Measurements from ENCODE around the gene PYCR2. TPM values are rescaled to one million over a fixed set of nuclear protein-coding genes. Genes with fewer than 3 reads are reported as not detected.
A peak's percentile ranks its signal among the peaks of the same experiment; 100 is the strongest.

The PYCR2 gene
- total RNA-seq (2021; ENCODE audit: unreplicated experiment) (74.4 TPM), Bru-seq, nascent RNA (percentile 76 among the genes with signal in this experiment), BruChase-seq, experiment 1, labeled RNA remaining after a 2-hour chase (percentile 94 among the genes with signal in this experiment), BruChase-seq, experiment 2, labeled RNA remaining after a 6-hour chase (percentile 96 among the genes with signal in this experiment)
- 116 TPM for polyA plus RNA-seq (2012; ENCODE audit: insufficient read length)
- long read RNA-seq, transcript PYCR2-201 (7 exons, 1,689 nt), result major isoform, 42 of 140 reads
- long read RNA-seq, partial matches to known transcripts, result 11 of 140 reads
- long read RNA-seq, other reads (novel, unspliced or antisense), result 86 of 140 reads

DNA sequence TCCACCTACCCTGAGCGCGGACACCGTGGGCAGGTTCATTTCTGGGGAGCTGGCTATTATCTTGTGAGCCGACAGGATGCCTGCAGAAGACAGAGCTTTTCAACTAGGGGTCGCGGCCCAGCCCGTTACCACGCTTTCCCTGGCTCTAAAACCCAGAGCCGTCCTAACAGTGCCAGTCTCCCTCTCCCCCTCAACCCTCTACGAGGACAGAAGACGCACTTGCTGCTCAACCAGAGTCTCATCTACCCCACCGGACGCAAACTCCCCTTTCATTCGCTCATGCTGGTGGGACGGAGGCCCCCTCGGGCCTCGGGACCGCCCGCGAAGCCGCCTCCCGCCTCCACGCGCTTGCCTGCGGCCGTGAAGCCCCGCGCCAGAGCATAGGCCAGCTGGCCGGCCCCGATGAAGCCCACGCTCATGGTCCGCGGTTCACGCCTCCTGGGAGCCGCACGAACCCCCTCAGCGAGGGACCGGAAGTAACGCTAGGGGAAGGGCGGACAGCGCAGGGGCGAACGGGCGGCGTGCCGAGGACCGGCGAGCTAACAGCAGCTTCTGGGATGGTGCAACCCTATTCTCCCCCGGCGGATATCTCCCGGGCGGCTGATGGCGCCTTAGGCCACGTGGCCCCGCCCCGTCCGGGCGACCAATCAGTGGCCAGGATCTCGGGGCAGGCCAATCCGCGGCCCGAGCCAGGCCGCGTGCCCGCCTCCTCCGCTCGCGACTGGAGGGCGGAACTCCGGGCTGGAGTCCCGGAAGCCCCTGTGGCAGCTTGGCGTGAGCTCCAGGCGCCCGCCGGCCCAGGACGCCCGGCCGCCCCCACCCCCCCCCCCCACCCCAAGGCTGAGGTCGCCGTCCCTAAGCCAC lies at the start of gene PYCR2:
TSS of gene PYCR2 (minus strand) at position 559 of the 864 bp plus-strand sequence. CDS start at position 419, 140 bp downstream.
- Histone ChIP-seq H3K36me3 (ENCODE audit: control insufficient read depth, insufficient read depth, low read length) (peaks cover 15% of the 10 kb centered on the region; the same call in 1 of the 2 replicates), H3K9me3 (ENCODE audit: control insufficient read depth, insufficient read depth, low read depth, low read length) (no peaks in the 10 kb centered on the region), H3K27ac (ENCODE audit: low read length) (peak within 1 kb of the TSS; percentile 96), H3K4me1 (ENCODE audit: control insufficient read depth, insufficient read depth, low read length) (peaks cover 17% of the 10 kb centered on the region), H3K4me3 (ENCODE audit: low read depth in 2 of 2, low read length in 2 of 2) (peak within 1 kb of the TSS; percentile 72 to 99), H3K27me3 (ENCODE audit: control insufficient read depth, insufficient read depth, low read length) (no peaks in the 10 kb centered on the region)
- TSS peak; percentile 92 for BruUV-seq (replicated peaks)
- intact Hi-C loops (cut with micrococcal nuclease; ENCODE audit: unreplicated experiment), result no loop called here
- peak; percentile 88 for TF ChIP-seq POLR2AphosphoS5 (IDR thresholded peaks at IDR 0.05; ENCODE audit: low read depth, low read length)
- TF ChIP-seq, protein P1, sequence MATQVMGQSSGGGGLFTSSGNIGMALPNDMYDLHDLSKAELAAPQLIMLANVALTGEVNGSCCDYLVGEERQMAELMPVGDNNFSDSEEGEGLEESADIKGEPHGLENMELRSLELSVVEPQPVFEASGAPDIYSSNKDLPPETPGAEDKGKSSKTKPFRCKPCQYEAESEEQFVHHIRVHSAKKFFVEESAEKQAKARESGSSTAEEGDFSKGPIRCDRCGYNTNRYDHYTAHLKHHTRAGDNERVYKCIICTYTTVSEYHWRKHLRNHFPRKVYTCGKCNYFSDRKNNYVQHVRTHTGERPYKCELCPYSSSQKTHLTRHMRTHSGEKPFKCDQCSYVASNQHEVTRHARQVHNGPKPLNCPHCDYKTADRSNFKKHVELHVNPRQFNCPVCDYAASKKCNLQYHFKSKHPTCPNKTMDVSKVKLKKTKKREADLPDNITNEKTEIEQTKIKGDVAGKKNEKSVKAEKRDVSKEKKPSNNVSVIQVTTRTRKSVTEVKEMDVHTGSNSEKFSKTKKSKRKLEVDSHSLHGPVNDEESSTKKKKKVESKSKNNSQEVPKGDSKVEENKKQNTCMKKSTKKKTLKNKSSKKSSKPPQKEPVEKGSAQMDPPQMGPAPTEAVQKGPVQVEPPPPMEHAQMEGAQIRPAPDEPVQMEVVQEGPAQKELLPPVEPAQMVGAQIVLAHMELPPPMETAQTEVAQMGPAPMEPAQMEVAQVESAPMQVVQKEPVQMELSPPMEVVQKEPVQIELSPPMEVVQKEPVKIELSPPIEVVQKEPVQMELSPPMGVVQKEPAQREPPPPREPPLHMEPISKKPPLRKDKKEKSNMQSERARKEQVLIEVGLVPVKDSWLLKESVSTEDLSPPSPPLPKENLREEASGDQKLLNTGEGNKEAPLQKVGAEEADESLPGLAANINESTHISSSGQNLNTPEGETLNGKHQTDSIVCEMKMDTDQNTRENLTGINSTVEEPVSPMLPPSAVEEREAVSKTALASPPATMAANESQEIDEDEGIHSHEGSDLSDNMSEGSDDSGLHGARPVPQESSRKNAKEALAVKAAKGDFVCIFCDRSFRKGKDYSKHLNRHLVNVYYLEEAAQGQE (IDR thresholded peaks at IDR 0.05; ENCODE audit: insufficient read depth in 1 of 2, low read depth in 2 of 2, low read length in 1 of 2), result no peak
- TF ChIP-seq, protein P2, sequence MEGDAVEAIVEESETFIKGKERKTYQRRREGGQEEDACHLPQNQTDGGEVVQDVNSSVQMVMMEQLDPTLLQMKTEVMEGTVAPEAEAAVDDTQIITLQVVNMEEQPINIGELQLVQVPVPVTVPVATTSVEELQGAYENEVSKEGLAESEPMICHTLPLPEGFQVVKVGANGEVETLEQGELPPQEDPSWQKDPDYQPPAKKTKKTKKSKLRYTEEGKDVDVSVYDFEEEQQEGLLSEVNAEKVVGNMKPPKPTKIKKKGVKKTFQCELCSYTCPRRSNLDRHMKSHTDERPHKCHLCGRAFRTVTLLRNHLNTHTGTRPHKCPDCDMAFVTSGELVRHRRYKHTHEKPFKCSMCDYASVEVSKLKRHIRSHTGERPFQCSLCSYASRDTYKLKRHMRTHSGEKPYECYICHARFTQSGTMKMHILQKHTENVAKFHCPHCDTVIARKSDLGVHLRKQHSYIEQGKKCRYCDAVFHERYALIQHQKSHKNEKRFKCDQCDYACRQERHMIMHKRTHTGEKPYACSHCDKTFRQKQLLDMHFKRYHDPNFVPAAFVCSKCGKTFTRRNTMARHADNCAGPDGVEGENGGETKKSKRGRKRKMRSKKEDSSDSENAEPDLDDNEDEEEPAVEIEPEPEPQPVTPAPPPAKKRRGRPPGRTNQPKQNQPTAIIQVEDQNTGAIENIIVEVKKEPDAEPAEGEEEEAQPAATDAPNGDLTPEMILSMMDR (IDR thresholded peaks at IDR 0.05), result no peak
- TF ChIP-seq SIN3A (IDR thresholded peaks at IDR 0.05; ENCODE audit: borderline replicate concordance, insufficient read depth, low read depth, low read length), result 0 out of 2 replicates have a peak, but pooled peaks have one; percentile 60
- TF ChIP-seq TCF7L2 (IDR thresholded peaks at IDR 0.05; ENCODE audit: low read depth, low read length), result no peak
- peak; percentile 98 for ATAC-seq
- CTCF ChIA-PET, result no interaction called here
- DNase-seq (ENCODE audit: low read depth, low spot score), result peak; percentile 71
- in situ Hi-C loops (cut with HindIII; ENCODE audit: low pct_unique_long_range_greater_than_20kb, low sequenced_read_pairs), result no loop called here
- POLR2A ChIA-PET, result interaction anchor here (0.6 to 1.3 kb wide), 5 partner anchors 10 to 254 kb away, joined by 3 to 9 read pairs (median 5); no protein-coding TSS in a partner anchor

DNA sequence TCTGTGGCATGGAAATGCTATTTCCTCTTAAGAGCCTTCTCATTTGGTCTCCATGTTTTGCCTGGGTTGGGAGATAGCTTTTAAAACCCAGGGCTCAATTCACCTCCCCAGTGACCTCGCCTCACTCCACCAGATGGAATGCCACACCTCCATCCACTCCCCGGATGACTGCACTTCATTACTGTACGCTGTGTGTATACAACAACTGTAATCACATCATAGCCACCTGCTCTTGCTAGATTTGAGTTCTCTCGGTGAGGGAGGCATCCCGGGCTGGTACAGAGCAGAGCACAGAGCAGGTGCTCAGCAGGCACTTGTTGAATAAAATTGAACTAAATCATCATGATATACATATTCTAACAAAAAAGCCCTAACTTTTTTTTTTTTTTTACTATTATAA lies 49.1 kb upstream of the PYCR2 start:
- in situ Hi-C loops (cut with HindIII; ENCODE audit: low pct_unique_long_range_greater_than_20kb, low sequenced_read_pairs) (no loop called here), intact Hi-C loops (cut with micrococcal nuclease; ENCODE audit: unreplicated experiment) (loop anchor here (10.0 kb wide), 1 partner anchor 58 kb away; no protein-coding TSS in a partner anchor)
- BruUV-seq (replicated peaks), result no TSS peak
- no peaks in the 10 kb centered on the region for H3K27me3 ChIP-seq (ENCODE audit: control insufficient read depth, insufficient read depth, low read length)
- peak; percentile 38; the same call in 1 of the 2 replicates for ATAC-seq
- no peaks in the 10 kb centered on the region for H3K9me3 ChIP-seq (ENCODE audit: control insufficient read depth, insufficient read depth, low read depth, low read length)
- DNase-seq (ENCODE audit: low read depth, low spot score), result no peak
- no peaks in the 10 kb centered on the region for H3K36me3 ChIP-seq (ENCODE audit: control insufficient read depth, insufficient read depth, low read length)
- no peak for TF ChIP-seq SIN3A (IDR thresholded peaks at IDR 0.05; ENCODE audit: borderline replicate concordance, insufficient read depth, low read depth, low read length)
- TF ChIP-seq, protein P1 (IDR thresholded peaks at IDR 0.05; ENCODE audit: insufficient read depth in 1 of 2, low read depth in 2 of 2, low read length in 1 of 2), result no peak
- TF ChIP-seq, protein P2 (IDR thresholded peaks at IDR 0.05), result no peak
- no peak for TF ChIP-seq TCF7L2 (IDR thresholded peaks at IDR 0.05; ENCODE audit: low read depth, low read length)
- TF ChIP-seq POLR2AphosphoS5 (IDR thresholded peaks at IDR 0.05; ENCODE audit: low read depth, low read length), result no peak
- peak overlapping the region; percentile 14; the same call in 1 of the 2 replicates for H3K27ac ChIP-seq (ENCODE audit: low read length)
- CTCF ChIA-PET, result interaction anchor here (0.6 kb wide), 1 partner anchor 11 kb away, joined by 3 read pairs; no protein-coding TSS in a partner anchor
- POLR2A ChIA-PET, result interaction anchor here (0.6 kb wide), 1 partner anchor 202 kb away, joined by 4 read pairs; no protein-coding TSS in a partner anchor
- no peak overlapping the region for H3K4me3 ChIP-seq (ENCODE audit: low read depth in 2 of 2, low read length in 2 of 2)
- peaks cover 6% of the 10 kb centered on the region; the same call in 1 of the 2 replicates for H3K4me1 ChIP-seq (ENCODE audit: control insufficient read depth, insufficient read depth, low read length)

Data from Panc1 (cell line).